K562 (cell line): ENCODE results near the gene PGM2L1. TPM values are rescaled to one million over a fixed set of nuclear protein-coding genes. Genes with fewer than 3 reads are reported as not detected.

Source experiments
- ATAC-seq: fragments of 200-7000 bp; cut with Tn5 transposase; 3 replicates; pipeline ENCODE4 v1.9.1; 2020; ENCODE audit warnings: moderate library complexity
- BruUV-seq: library from RNA; stranded (reverse); fragments of 400-500 nt; replicated peaks from 2 replicates; lab custom pipeline; 2021; lab: Mats Ljungman, UMichigan
- CTCF ChIA-PET: fragments of 300-600 bp; formaldehyde crosslinking; extraction: SDS; loops from one replicate; lab custom pipeline; 2021; ENCODE audit warnings: low intra/inter-chr PET ratio; lab: Yijun Ruan, JAX
- POLR2A ChIA-PET: fragments of 300-600, 350-650 bp; sonication (Branson Sonifier 250); formaldehyde crosslinking; extraction: SDS; loops from one replicate; lab custom pipeline; 2021; ENCODE audit warnings: antibody characterized with exemption, inconsistent platforms; lab: Yijun Ruan, JAX
- DNase-seq, 4 experiments: peaks; one replicate each; pipeline versions ENCODE4 v3.0.0 to v3.0.0-alpha.2; 2011 to 2018; ENCODE audit warnings: low spot score in 3 of 4, mixed read lengths in 3 of 4; ENCODE audit errors: extremely low read depth in 1 of 4
- FAIRE-seq: peaks from 2 replicates; lab custom pipeline; 2011; peaks lifted over from hg19 to GRCh38; lab: Jason Lieb, UNC
- H2AFZ ChIP-seq: 2 replicates; pipeline ENCODE4 v1.6.0; 2011; ENCODE audit warnings: low read depth, low read length, control low read depth, inconsistent platforms
- H3K27ac ChIP-seq: fragments of 200-600 bp; 3 replicates; pipeline ENCODE4 v1.8.0; 2011; ENCODE audit warnings: low read depth, mild to moderate bottlenecking, control low read depth, inconsistent platforms, low read length, moderate library complexity, mixed read lengths; ENCODE audit errors: extremely low read depth
- H3K27me3 ChIP-seq, 2 experiments: fragments of 300-600 bp in 1 of 2; 2 replicates in 1 of 2; 3 replicates in 1 of 2; pipeline versions ENCODE4 v1.6.0 to v1.8.0; 2011; ENCODE audit warnings: inconsistent platforms in 2 of 2, low read length in 2 of 2, mild to moderate bottlenecking in 1 of 2, mixed read lengths in 1 of 2, moderate library complexity in 1 of 2; ENCODE audit not compliant: control insufficient read depth in 2 of 2, insufficient read depth in 2 of 2
- H3K36me3 ChIP-seq: fragments of 300-600 bp; 3 replicates; pipeline ENCODE4 v1.8.0; 2011; ENCODE audit warnings: mild to moderate bottlenecking, low read length, inconsistent platforms; ENCODE audit not compliant: control insufficient read depth, insufficient read depth
- H3K4me1 ChIP-seq, 2 experiments: fragments of 200-600 bp in 1 of 2; replicated peaks in 1 of 2; 2 replicates in 1 of 2; 3 replicates in 1 of 2; pipeline versions ENCODE4 v1.5.1 to v1.8.0; 2011; ENCODE audit warnings: inconsistent platforms in 2 of 2, low read length in 2 of 2, mild to moderate bottlenecking in 1 of 2, mixed read lengths in 1 of 2, moderate library complexity in 1 of 2; ENCODE audit not compliant: control insufficient read depth in 2 of 2, insufficient read depth in 2 of 2
- H3K4me2 ChIP-seq: 2 replicates; pipeline ENCODE4 v1.6.1; 2011; ENCODE audit warnings: low read length, control low read depth, inconsistent platforms, mixed read lengths; ENCODE audit not compliant: insufficient read depth
- H3K4me3 ChIP-seq: fragments of 200-600 bp; sonication (generic), shearing (Covaris generic); 2 replicates; pipeline ENCODE4 v1.5.1; 2016; ENCODE audit warnings: control low read depth, inconsistent platforms
- H3K79me2 ChIP-seq: fragments of 200-600 bp; 3 replicates; pipeline ENCODE4 v1.8.0; 2011; ENCODE audit warnings: low read length, inconsistent platforms; ENCODE audit not compliant: control insufficient read depth, insufficient read depth
- H3K9ac ChIP-seq, 2 experiments: 2 replicates each; pipeline versions ENCODE4 v1.6.0 to v1.6.1; 2011; ENCODE audit warnings: low read depth in 2 of 2, low read length in 2 of 2, control low read depth in 1 of 2, inconsistent platforms in 1 of 2, mild to moderate bottlenecking in 1 of 2, mixed read lengths in 1 of 2; ENCODE audit not compliant: insufficient read depth in 1 of 2
- H3K9me1 ChIP-seq: one replicate; pipeline ENCODE4 v1.6.0; 2011; ENCODE audit warnings: inconsistent platforms, mild to moderate bottlenecking, low read length, moderate library complexity; ENCODE audit not compliant: control insufficient read depth, insufficient read depth
- H3K9me3 ChIP-seq: replicated peaks from 2 replicates; pipeline ENCODE4 v1.5.1; 2011; ENCODE audit warnings: low read depth, low read length, inconsistent platforms; ENCODE audit not compliant: control insufficient read depth, insufficient read depth
- H4K20me1 ChIP-seq: replicated peaks from 2 replicates; pipeline ENCODE4 v1.6.1; 2011; ENCODE audit warnings: low read length, inconsistent platforms, mixed read lengths; ENCODE audit not compliant: control insufficient read depth, insufficient read depth
- ARID3B ChIP-seq: fragments of 250-450 bp; sonication (Bioruptor Pico); IDR thresholded peaks from 2 replicates; pipeline ENCODE4 v1.4.0; 2020; ENCODE audit warnings: borderline replicate concordance
- BRF1 ChIP-seq: IDR thresholded peaks from 3 replicates; pipeline ENCODE4 v1.6.1; 2011; ENCODE audit warnings: borderline replicate concordance, mild to moderate bottlenecking; ENCODE audit not compliant: insufficient read length; ENCODE audit errors: extremely low read depth
- DACH1 ChIP-seq: fragments of 450-650 bp; IDR thresholded peaks from 2 replicates; pipeline ENCODE4 v1.6.1; 2018; ENCODE audit not compliant: partially characterized antibody
- ETS2 ChIP-seq: IDR thresholded peaks from 2 replicates; pipeline ENCODE4 v1.6.1; 2016; ENCODE audit warnings: borderline replicate concordance, missing genetic modification characterization, mild to moderate bottlenecking, moderate library complexity, missing compliant biosample characterization; ENCODE audit not compliant: poor library complexity, severe bottlenecking
- MEIS2 ChIP-seq: fragments of 450-650 bp; IDR thresholded peaks from 2 replicates; pipeline ENCODE4 v1.6.1; 2014; ENCODE audit warnings: mild to moderate bottlenecking; ENCODE audit not compliant: partially characterized antibody
- MLLT1 ChIP-seq, 2 experiments: fragments of 450-650 bp; IDR thresholded peaks; 2 replicates each; pipeline ENCODE4 v1.6.1; 2016
- NCOA2 ChIP-seq, 2 experiments: fragments of 450-650 bp; IDR thresholded peaks; 2 replicates each; pipeline ENCODE4 v1.6.1; 2018; ENCODE audit warnings: mild to moderate bottlenecking in 2 of 2, moderate library complexity in 1 of 2; ENCODE audit not compliant: partially characterized antibody in 2 of 2
- NFRKB ChIP-seq: fragments of 450-650 bp; IDR thresholded peaks from 2 replicates; pipeline ENCODE4 v1.6.1; 2016; ENCODE audit warnings: low read depth
- PCBP1 ChIP-seq: fragments of 200-400 bp; formaldehyde crosslinking; IDR thresholded peaks from 2 replicates; pipeline ENCODE4 v1.6.1; 2018; ENCODE audit warnings: mild to moderate bottlenecking, low read depth, low read length; ENCODE audit not compliant: poor library complexity, severe bottlenecking
- RFX7 ChIP-seq: fragments of 250-450 bp; sonication (Bioruptor Pico); IDR thresholded peaks from 2 replicates; pipeline ENCODE4 v1.5.1; 2021; ENCODE audit warnings: mild to moderate bottlenecking
- SMARCA5 ChIP-seq: fragments of 450-650 bp; IDR thresholded peaks from 2 replicates; pipeline ENCODE4 v1.6.1; 2016
- SMARCC2 ChIP-seq: fragments of 450-650 bp; IDR thresholded peaks from 2 replicates; pipeline ENCODE4 v1.6.1; 2017; ENCODE audit warnings: antibody characterized with exemption, moderate library complexity, mild to moderate bottlenecking, low read depth
- YBX1 ChIP-seq: fragments of 450-650 bp; IDR thresholded peaks from 2 replicates; pipeline ENCODE4 v1.7.1; 2016; ENCODE audit warnings: mild to moderate bottlenecking
- WGBS: fragments of 100-300 bp; shearing (Covaris generic); methylation state at CpG from one replicate; pipeline ENCODE4 v1.1.6; 2016; ENCODE audit warnings: low coverage, mixed read lengths; ENCODE audit not compliant: insufficient coverage; ENCODE audit errors: missing lambda C conversion rate; 5-methylcytosine and 5-hydroxymethylcytosine counted together
- in situ Hi-C: fragments of 300-500 bp; cut with MboI; formaldehyde crosslinking; loops from 4 replicates; pipeline ENCODE4 v1.15.0; 2018; ENCODE audit warnings: inconsistent platforms, mixed read lengths
- intact Hi-C: fragments of 100-400 bp; cut with micrococcal nuclease; formaldehyde crosslinking; loops from 2 replicates; pipeline ENCODE4 v1.14.2; 2022
- polyA plus RNA-seq, 8 experiments: library from polyadenylated mRNA; depleted of rRNA in 4 of 8; stranded (reverse) in 5 of 8; unstranded in 3 of 8; fragments of >200 nt; fragmentation: Nextera tagmentation in 2 of 8; fragmentation: Illumina TruSeq in 1 of 8; extraction: Ambion mirVana in 2 of 8; extraction: Trizol in 1 of 8; gene quantifications; 2 replicates each; pipeline versions ENCODE4 v1.2.1 to v1.2.3, GENCODE V29; 2011 to 2014; ENCODE audit warnings: inconsistent platforms in 1 of 8, missing spikeins in 1 of 8
- total RNA-seq, 7 experiments: library from RNA; depleted of rRNA in 6 of 7; stranded (reverse); fragments of >200 nt in 6 of 7; fragmentation: Illumina TruSeq in 2 of 7; extraction: Trizol in 2 of 7; gene quantifications; 2 replicates each; pipeline versions ENCODE4 v1.2.1 to v1.2.3, GENCODE V29; 2011 to 2021; ENCODE audit warnings: low replicate concordance in 1 of 7
- TF ChIP-seq, protein P1 (sequence below): fragments of 450-650 bp; IDR thresholded peaks from 2 replicates; pipeline ENCODE4 v1.6.1; 2016; ENCODE audit warnings: mild to moderate bottlenecking

Gene PGM2L1
- total and polyA plus RNA-seq, 9 of the 15 experiments (the other 6 are each of a cell fraction or from before 2014, with no cell fraction given), result 0.32 to 0.95 (median 0.63) TPM

GRCh38 chr11:74367881-74368280 is 30.4 kb downstream of the PGM2L1 start:
- 3% methylated on average over 5 of the region's 5 CpGs for WGBS
- Histone ChIP-seq H3K4me1 (no peaks in the 10 kb centered on the region), H2AFZ (no peak overlapping the region), H4K20me1 (no peaks in the 10 kb centered on the region; the same call in 1 of the 2 replicates), H3K4me2 (no peak overlapping the region), H3K9me1 (no peaks in the 10 kb centered on the region), H3K4me3 (no peak overlapping the region), H3K36me3 (no peaks in the 10 kb centered on the region), H3K9ac (no peak overlapping the region), H3K9me3 (no peaks in the 10 kb centered on the region), H3K27me3 (no peaks in the 10 kb centered on the region), H3K79me2 (no peaks in the 10 kb centered on the region), H3K27ac (no peak overlapping the region)
- DNase-seq (no peak), FAIRE-seq (no peak), ATAC-seq (no peak)
- in situ Hi-C loops (no loop called here), intact Hi-C loops (no loop called here)
- TF ChIP-seq RFX7 (CRISPR knock-in tag) (no peak), DACH1 (no peak), YBX1 (no peak), MLLT1 (IDR thresholded peaks at IDR 0.05) (no peak), NCOA2 (IDR thresholded peaks at IDR 0.05; ENCODE audit: partially characterized antibody in 2 of 2) (no peak), SMARCC2 (no peak), MEIS2 (no peak), ARID3B (CRISPR knock-in tag) (no peak), BRF1 (no peak), NFRKB (no peak), ETS2 (no peak), SMARCA5 (no peak), PCBP1 (no peak)
- TF ChIP-seq, protein P1, sequence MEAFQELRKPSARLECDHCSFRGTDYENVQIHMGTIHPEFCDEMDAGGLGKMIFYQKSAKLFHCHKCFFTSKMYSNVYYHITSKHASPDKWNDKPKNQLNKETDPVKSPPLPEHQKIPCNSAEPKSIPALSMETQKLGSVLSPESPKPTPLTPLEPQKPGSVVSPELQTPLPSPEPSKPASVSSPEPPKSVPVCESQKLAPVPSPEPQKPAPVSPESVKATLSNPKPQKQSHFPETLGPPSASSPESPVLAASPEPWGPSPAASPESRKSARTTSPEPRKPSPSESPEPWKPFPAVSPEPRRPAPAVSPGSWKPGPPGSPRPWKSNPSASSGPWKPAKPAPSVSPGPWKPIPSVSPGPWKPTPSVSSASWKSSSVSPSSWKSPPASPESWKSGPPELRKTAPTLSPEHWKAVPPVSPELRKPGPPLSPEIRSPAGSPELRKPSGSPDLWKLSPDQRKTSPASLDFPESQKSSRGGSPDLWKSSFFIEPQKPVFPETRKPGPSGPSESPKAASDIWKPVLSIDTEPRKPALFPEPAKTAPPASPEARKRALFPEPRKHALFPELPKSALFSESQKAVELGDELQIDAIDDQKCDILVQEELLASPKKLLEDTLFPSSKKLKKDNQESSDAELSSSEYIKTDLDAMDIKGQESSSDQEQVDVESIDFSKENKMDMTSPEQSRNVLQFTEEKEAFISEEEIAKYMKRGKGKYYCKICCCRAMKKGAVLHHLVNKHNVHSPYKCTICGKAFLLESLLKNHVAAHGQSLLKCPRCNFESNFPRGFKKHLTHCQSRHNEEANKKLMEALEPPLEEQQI, result no peak
- CTCF ChIA-PET, result no interaction called here
- BruUV-seq, result no TSS peak
- POLR2A ChIA-PET, result interaction anchor here (0.7 kb wide), 1 partner anchor 13 kb away, joined by 3 read pairs; no protein-coding TSS in a partner anchor
